HG03571 (cell line): ENCODE measurements around the gene CUX1.

Experiments
- ATAC-seq: cut with Tn5 transposase; IDR thresholded peaks from one replicate; pipeline ENCODE4 v1.9.1; 2021; ENCODE audit not compliant: unreplicated experiment

The CUX1 gene

GRCh38 chr7:102254521-102254920 lies 437.1 kb downstream of the CUX1 start:
- no peak for ATAC-seq

GRCh38 chr7:102255501-102255900 lies 438.1 kb downstream of the CUX1 start:
- no peak for ATAC-seq

- no peak for ATAC-seq
These were observed 438.5 kb downstream of the CUX1 start for GRCh38 chr7:102255916-102256315.

GRCh38 chr7:102258073-102258748 lies 440.8 kb downstream of the CUX1 start:
- ATAC-seq: no peak

GRCh38 chr7:102258749-102259107 lies 441.3 kb downstream of the CUX1 start:
- ATAC-seq: no peak

- no peak for ATAC-seq
These were observed 443.4 kb downstream of the CUX1 start for GRCh38 chr7:102260856-102261255.

- ATAC-seq: no peak
These were observed 444.0 kb downstream of the CUX1 start for GRCh38 chr7:102261451-102261850.

GRCh38 chr7:102262546-102262945 lies 445.1 kb downstream of the CUX1 start:
- no peak for ATAC-seq

GRCh38 chr7:102264367-102264891 lies 447.0 kb downstream of the CUX1 start:
- no peak for ATAC-seq

GRCh38 chr7:102266541-102266940 lies 449.1 kb downstream of the CUX1 start:
- no peak for ATAC-seq

- ATAC-seq: no peak
These were observed 451.2 kb downstream of the CUX1 start for GRCh38 chr7:102268635-102269034.

- no peak for ATAC-seq
These were observed 452.9 kb downstream of the CUX1 start for GRCh38 chr7:102270178-102270887.

- ATAC-seq: no peak
These were observed 453.9 kb downstream of the CUX1 start for GRCh38 chr7:102271158-102271798.

GRCh38 chr7:102272075-102272916 lies 454.9 kb downstream of the CUX1 start:
- no peak for ATAC-seq

GRCh38 chr7:102272917-102273748 lies 455.7 kb downstream of the CUX1 start:
- ATAC-seq: no peak

- no peak for ATAC-seq
These were observed 456.6 kb downstream of the CUX1 start for GRCh38 chr7:102273749-102274712.

- no peak for ATAC-seq
These were observed 457.8 kb downstream of the CUX1 start for GRCh38 chr7:102275123-102275703.

- ATAC-seq: no peak
These were observed 460.5 kb downstream of the CUX1 start for GRCh38 chr7:102277901-102278300.
